BJ (cell line): ENCODE measurements around the gene AFG1L. TPM values are rescaled to one million over a fixed set of nuclear protein-coding genes. Genes with fewer than 3 reads are reported as not detected.
"Not testable (repeated sequence)": the region's sequence is repeated elsewhere in the genome, so short reads cannot be mapped to it uniquely, and the experiment has no call there.

Experiments used
- CTCF ChIA-PET: fragments of 350-600 bp; formaldehyde crosslinking; extraction: SDS; loops from one replicate; lab custom pipeline; 2021; ENCODE audit warnings: antibody characterized with exemption, inconsistent platforms; lab: Yijun Ruan, JAX
- POLR2A ChIA-PET: fragments of 300-600 bp; sonication (Branson Sonifier 250); formaldehyde crosslinking; extraction: SDS; loops from one replicate; lab custom pipeline; 2021; ENCODE audit warnings: antibody characterized with exemption; lab: Charles Lee
- DNase-seq: peaks from one replicate; pipeline ENCODE4 v3.0.0-alpha.2; 2011; ENCODE audit warnings: low read depth
- H3K27me3 ChIP-seq: 2 replicates; pipeline ENCODE4 v1.6.0; 2011; ENCODE audit warnings: low read length; ENCODE audit not compliant: control insufficient read depth, insufficient read depth
- H3K36me3 ChIP-seq: 2 replicates; pipeline ENCODE4 v1.5.1; 2011; ENCODE audit warnings: low read length; ENCODE audit not compliant: control insufficient read depth, insufficient read depth
- H3K4me3 ChIP-seq: 2 replicates; pipeline ENCODE4 v1.5.1; 2011; ENCODE audit warnings: low read depth, mild to moderate bottlenecking, control low read depth, low read length
- polyA plus RNA-seq: library from polyadenylated mRNA; depleted of rRNA; stranded (reverse); fragments of >200 nt; gene quantifications from 2 replicates; pipeline ENCODE4 v1.2.3, GENCODE V29; 2011
- TF ChIP-seq, protein P1 (sequence below): IDR thresholded peaks from 2 replicates; pipeline ENCODE4 v1.5.1; 2011; ENCODE audit warnings: low read depth, mild to moderate bottlenecking, control low read depth, inconsistent platforms, low read length, moderate library complexity; ENCODE audit not compliant: insufficient read depth

The AFG1L gene
- polyA plus RNA-seq, 1 experiment = 1.7 TPM

DNA sequence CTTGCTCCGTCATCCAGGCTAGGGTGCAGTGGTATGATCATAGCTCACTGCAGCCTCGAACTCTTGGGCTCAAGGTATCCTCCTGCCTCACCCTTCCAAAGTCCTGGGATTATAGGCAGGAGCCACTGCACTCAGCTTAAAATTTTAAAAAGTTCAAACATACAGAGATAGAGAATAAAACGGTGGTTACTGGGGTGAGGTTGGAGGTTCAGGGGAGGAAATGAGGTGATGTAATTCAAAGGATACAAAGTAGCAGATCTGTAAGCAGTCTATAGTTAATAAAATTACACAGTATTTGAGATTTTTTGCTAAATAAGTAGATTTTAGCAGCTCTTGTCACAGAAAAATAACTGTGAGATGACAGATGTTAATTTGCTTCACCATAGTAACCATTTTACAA is 7.5 kb upstream of the AFG1L start:
- TF ChIP-seq, protein P1, sequence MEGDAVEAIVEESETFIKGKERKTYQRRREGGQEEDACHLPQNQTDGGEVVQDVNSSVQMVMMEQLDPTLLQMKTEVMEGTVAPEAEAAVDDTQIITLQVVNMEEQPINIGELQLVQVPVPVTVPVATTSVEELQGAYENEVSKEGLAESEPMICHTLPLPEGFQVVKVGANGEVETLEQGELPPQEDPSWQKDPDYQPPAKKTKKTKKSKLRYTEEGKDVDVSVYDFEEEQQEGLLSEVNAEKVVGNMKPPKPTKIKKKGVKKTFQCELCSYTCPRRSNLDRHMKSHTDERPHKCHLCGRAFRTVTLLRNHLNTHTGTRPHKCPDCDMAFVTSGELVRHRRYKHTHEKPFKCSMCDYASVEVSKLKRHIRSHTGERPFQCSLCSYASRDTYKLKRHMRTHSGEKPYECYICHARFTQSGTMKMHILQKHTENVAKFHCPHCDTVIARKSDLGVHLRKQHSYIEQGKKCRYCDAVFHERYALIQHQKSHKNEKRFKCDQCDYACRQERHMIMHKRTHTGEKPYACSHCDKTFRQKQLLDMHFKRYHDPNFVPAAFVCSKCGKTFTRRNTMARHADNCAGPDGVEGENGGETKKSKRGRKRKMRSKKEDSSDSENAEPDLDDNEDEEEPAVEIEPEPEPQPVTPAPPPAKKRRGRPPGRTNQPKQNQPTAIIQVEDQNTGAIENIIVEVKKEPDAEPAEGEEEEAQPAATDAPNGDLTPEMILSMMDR = no peak
- ChIA-PET POLR2A (no interaction called here), CTCF (interaction anchor here (0.6 kb wide), 1 partner anchor 876 kb away, joined by 3 read pairs; no protein-coding TSS in a partner anchor)
- no peak for DNase-seq
- H3K36me3 ChIP-seq = no peaks in the 10 kb centered on the region
- 0 out of 2 replicates have a peak, but pooled peaks cover 1% of the 10 kb centered on the region for H3K27me3 ChIP-seq
- H3K4me3 ChIP-seq = no peak overlapping the region

DNA sequence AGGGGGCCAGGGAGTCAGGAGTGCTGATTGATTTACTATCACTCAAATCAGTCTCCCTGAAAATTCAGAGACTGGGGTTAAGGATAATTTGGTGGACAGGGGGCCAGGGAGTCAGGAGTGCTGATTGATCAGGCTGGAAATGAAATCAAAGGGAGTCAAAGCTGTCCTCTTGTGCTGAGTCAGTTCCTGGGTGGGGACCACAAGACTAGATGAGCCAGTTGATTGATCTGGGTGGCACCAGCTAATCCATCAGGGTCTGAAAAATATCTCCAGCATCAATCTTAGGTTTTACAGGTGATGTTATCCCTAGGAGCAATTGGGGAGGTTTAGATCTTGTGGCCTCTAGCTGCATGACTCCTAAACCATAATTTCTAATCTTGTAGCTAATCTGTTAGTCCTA is 6.1 kb upstream of the AFG1L start:
- no peak overlapping the region for H3K4me3 ChIP-seq
- H3K36me3 ChIP-seq = no peaks in the 10 kb centered on the region
- DNase-seq = no peak
- CTCF ChIA-PET = no interaction called here
- H3K27me3 ChIP-seq = 0 out of 2 replicates have a peak, but pooled peaks cover 1% of the 10 kb centered on the region
- POLR2A ChIA-PET = no interaction called here
- TF ChIP-seq, protein P1 = no peak

DNA sequence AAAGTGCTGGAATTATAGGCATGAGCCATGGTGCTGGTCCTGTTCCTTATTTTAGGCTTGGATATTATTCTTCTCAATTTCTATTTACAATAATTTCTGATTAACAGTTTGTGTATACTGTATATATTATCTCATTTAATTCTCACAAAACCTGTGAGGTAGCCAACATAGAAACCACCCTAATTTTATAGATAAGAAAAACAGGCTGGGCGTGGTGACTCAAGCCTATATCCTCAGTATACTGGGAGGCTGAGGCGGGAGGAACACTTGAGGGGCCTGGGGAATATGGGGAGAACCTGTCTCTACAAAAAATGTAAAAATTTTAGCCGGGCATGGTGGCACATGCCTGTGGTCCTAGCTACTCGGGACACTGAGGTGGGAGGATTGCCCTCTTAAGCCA is 3.8 kb upstream of the AFG1L start:
- DNase-seq = no peak
- ChIA-PET CTCF (no interaction called here), POLR2A (no interaction called here)
- Histone ChIP-seq H3K27me3 (no peaks in the 10 kb centered on the region), H3K36me3 (no peaks in the 10 kb centered on the region), H3K4me3 (no peak overlapping the region)
- TF ChIP-seq, protein P1 = no peak

DNA sequence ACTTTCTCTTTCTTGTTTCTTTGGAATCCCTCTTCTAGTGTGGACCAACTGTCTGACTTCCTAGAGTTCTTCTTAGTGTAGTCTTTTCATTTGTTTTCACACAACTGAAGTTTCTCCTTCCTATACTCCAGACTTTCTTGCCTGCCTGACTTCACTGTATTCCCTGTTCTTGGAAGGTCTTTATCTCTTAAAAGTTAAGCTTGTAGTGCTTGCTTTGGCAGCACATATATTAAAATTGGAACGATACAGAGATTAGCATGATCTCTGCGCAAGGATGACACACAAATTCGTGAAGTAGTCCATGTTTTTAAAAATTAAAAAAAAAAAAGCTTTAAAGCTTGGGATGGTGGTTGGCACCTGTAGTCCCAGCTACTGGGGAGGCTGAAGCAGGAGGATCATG is 2.3 kb upstream of the AFG1L start:
- DNase-seq, H3K27me3 ChIP-seq, H3K4me3 ChIP-seq, H3K36me3 ChIP-seq, POLR2A ChIA-PET, CTCF ChIA-PET: not testable (repeated sequence)

DNA sequence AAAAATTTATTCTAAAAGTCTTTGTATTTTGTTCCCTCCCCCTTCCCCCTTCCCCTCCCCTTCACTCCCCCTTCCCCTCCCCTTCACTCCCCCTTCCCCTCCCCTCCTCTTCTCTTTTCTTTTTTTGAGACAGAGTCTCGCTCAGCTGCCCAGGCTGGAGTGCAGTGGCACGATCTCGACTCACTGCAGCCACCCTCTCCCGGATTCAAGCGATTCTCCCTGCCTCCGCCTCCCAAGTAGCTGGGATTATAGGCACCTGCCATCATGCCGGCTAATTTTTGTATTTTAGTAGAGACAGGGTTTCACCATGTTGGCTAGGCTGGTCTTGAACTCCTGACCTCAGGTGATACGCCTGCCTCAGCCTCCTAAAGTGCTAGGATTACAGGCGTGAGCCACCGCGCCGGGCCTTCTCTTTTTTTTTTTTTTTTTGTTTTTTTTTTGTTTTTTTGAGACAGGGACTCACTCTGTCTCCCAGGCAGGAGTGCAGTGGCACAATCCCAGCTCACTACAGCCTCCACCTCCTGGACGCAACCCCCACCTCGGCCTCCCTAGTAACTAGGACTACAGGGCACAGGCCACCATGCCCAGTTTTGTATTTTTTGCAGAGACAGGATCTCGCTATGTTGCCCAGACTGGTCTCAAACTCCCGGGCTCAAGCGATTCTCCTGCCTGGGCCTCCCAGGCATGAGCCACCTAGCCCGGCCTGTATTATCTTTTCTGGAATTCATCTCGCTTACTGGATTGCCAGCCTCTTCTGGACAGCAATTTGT is 1.1 kb upstream of the AFG1L start:
- CTCF ChIA-PET = no interaction called here
- Histone ChIP-seq H3K27me3 (no peaks in the 10 kb centered on the region), H3K36me3 (no peaks in the 10 kb centered on the region), H3K4me3 (no peak overlapping the region)
- TF ChIP-seq, protein P1 = no peak
- no peak for DNase-seq
- POLR2A ChIA-PET = no interaction called here
